ENCODE results near the gene KCNQ1. TPM values are rescaled to one million over a fixed set of nuclear protein-coding genes. Genes with fewer than 3 reads are reported as not detected.

The KCNQ1 gene
- total RNA-seq, 1 experiment from 2014 or later: not detected

- Histone ChIP-seq H3K4me3 (no peak overlapping the region), H3K9me3 (replicated peaks) (no peaks in the 10 kb centered on the region), H3K27me3 (no peaks in the 10 kb centered on the region), H3K36me3 (peaks cover 95% of the 10 kb centered on the region), H3K27ac (no peak overlapping the region), H3K4me1 (no peaks in the 10 kb centered on the region; the same call in 1 of the 2 replicates)
- DNase-seq: no peak
These were observed 224.1 kb downstream of the KCNQ1 start for GRCh38 chr11:2668876-2669275.

DNA sequence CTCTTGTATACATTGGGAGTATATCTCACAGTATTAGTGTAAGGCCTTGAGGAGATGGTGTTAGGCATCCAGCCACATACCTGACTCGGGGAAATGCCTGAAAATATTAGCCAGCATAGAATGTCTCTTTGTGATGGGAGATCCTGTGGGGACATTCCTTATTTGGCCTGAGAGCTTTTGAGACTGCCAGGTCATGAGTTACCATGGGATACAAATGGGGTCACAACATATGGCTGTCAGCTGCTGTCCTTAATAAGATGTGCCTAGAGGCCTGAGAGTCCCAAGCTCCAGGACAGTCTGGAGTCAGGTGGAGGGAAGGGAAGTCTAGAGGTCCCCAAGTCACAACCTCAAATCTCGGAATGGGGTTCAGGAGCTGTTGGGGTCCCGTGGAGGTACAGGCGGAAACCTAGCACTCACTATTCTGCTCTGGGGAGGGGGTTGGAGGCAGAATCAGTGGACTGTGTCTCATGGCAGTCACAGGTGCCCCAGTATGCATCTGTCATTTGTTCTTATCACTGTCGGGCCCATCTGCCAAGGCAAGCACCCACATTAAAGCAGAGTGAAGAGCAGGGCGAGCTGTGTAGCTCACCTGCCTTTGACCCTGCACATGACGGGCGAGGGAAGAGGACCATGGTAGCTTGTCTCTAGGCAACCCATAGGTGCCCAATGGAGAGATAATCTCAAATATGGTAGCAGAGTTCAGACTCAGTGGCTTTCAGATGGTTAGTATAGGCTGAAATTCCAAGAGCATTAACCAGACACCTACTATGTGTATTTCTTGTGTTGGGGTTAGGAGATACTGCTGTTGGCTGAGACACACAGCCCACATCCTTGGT lies 225.0 kb downstream of the KCNQ1 start:
- H3K4me3 ChIP-seq: no peak overlapping the region
- no peaks in the 10 kb centered on the region for H3K27me3 ChIP-seq
- no peak for DNase-seq
- H3K9me3 ChIP-seq (replicated peaks): no peaks in the 10 kb centered on the region
- no peak overlapping the region for H3K27ac ChIP-seq
- peaks cover 92% of the 10 kb centered on the region for H3K36me3 ChIP-seq
- H3K4me1 ChIP-seq: no peaks in the 10 kb centered on the region; the same call in 1 of the 2 replicates

- H3K4me1 ChIP-seq: no peaks in the 10 kb centered on the region; the same call in 1 of the 2 replicates
- no peak overlapping the region for H3K27ac ChIP-seq
- no peaks in the 10 kb centered on the region for H3K27me3 ChIP-seq
- DNase-seq: no peak
- peaks cover 87% of the 10 kb centered on the region for H3K36me3 ChIP-seq
- H3K4me3 ChIP-seq: no peak overlapping the region
- no peaks in the 10 kb centered on the region for H3K9me3 ChIP-seq (replicated peaks)
These were observed 225.8 kb downstream of the KCNQ1 start for GRCh38 chr11:2670541-2671100.

DNA sequence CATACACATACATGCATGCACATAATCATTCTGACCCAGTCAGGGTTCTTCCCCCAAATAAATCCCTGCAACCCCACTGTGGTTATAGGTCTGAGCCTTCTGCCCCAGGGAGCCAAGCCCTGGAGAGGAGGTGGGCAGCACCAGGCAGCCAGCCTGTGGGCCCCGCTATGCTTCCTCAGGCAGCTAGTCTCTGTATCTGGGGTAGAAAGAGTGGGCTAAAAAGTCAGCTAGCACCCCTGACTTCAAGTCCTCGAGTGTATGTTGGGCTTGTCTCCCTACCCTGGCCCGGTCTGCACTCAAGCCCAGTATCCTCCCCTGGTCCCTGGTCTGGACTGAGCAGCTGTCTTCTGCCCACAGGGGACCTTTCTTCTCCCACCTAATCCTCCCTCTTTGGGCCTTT lies 226.9 kb downstream of the KCNQ1 start:
- Histone ChIP-seq H3K9me3 (replicated peaks) (no peaks in the 10 kb centered on the region), H3K27me3 (no peaks in the 10 kb centered on the region), H3K36me3 (peaks cover 87% of the 10 kb centered on the region), H3K27ac (no peak overlapping the region), H3K4me1 (no peaks in the 10 kb centered on the region; the same call in 1 of the 2 replicates), H3K4me3 (no peak overlapping the region)
- no peak for DNase-seq

DNA sequence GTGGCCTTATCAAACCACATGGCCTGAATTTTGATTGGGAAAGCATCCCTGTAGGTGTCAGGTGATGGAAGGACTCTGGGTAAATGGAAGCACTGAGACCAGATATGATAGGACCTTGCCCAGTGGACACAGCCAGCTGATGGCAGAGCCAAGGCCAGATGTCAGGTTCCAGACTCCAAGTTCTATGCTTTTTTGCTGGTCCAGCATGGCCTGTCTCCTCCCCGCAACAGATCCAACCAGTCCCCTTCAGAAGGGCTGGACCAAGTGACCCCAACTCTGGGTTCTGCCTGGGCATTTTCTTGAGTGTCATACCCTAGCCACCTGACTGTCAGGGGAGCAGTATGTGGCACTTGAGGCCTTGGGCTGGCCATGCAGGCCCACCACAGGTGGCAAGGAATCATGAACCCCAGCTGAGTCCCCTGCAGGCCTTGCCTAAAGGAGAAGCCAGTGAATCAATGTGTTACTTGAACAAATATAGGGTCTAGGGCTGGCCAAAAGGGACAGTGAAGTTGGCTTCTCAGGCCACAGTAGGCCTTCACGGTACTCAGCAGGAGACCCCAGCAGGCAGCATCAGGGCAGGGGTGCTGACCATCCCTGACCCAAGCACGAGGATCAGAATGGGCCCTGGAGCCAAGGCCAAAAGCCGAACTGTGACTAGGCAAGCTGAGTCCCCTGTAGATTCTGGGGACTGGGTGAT lies 227.9 kb downstream of the KCNQ1 start:
- DNase-seq: no peak
- H3K4me1 ChIP-seq: peaks cover 1% of the 10 kb centered on the region

GRCh38 chr11:2673250-2673610 lies 228.4 kb downstream of the KCNQ1 start:
- Histone ChIP-seq H3K9me3 (replicated peaks) (no peaks in the 10 kb centered on the region), H3K4me3 (no peak overlapping the region), H3K27me3 (no peaks in the 10 kb centered on the region), H3K36me3 (peaks cover 88% of the 10 kb centered on the region), H3K4me1 (peaks cover 4% of the 10 kb centered on the region), H3K27ac (no peak overlapping the region)
- no peak for DNase-seq

More for the DNA sequence above, 227.9 kb downstream of the KCNQ1 start:
- Histone ChIP-seq H3K36me3 (peaks cover 88% of the 10 kb centered on the region), H3K9me3 (replicated peaks) (no peaks in the 10 kb centered on the region), H3K27me3 (no peaks in the 10 kb centered on the region), H3K27ac (no peak overlapping the region), H3K4me3 (no peak overlapping the region)

GRCh38 chr11:2673871-2674471 lies 229.2 kb downstream of the KCNQ1 start:
- H3K4me1 ChIP-seq: peaks cover 4% of the 10 kb centered on the region
- H3K9me3 ChIP-seq (replicated peaks): no peaks in the 10 kb centered on the region
- no peak overlapping the region for H3K4me3 ChIP-seq
- peaks cover 88% of the 10 kb centered on the region for H3K36me3 ChIP-seq
- no peak overlapping the region for H3K27ac ChIP-seq
- no peak for DNase-seq
- H3K27me3 ChIP-seq: no peaks in the 10 kb centered on the region

DNA sequence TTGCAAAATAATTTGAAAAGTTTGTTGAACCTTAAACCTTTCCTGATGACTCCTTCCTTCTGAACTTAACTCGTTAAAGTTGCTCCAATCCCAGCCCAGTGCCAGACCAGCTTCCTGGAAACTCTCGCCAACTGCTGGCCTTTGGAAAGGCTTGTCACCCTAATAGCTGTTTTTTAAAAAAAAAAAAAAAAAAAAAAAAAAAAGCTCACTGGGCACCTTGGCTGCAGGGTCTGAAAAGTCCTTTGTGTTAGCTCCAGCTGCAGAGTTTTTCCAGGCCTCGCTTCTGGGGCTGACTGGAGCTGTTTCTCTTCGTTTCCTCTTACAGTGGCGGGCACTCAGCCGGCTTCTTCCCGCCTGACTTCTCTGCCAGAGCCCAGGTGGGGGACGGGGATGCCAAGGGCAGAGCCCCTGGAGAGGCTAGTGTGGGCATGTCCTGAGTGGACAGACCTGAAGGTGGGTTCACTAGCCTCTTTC lies 229.9 kb downstream of the KCNQ1 start:
- no peak for DNase-seq
- peaks cover 87% of the 10 kb centered on the region for H3K36me3 ChIP-seq
- H3K4me1 ChIP-seq: peaks cover 4% of the 10 kb centered on the region
- no peak overlapping the region for H3K27ac ChIP-seq
- no peaks in the 10 kb centered on the region for H3K27me3 ChIP-seq
- no peaks in the 10 kb centered on the region for H3K9me3 ChIP-seq (replicated peaks)
- H3K4me3 ChIP-seq: no peak overlapping the region

DNA sequence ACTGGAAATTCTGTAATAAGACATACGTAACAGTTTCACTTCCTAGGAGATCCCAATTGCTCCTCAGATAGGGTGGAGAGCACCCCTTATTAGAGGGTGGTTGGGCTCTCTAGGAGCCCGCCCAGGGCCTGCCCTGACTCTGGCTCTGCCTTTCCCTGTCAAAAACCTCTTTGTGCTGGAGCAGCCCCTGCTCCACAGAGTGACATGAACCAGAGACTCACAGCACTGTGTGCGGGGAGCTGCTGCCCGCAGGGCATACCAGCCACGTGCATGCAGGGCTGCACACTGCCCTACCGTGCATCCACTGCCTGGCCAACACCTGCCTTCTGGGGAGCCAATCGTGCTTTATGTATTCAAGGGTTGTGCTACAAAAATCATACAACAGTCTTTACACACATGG lies 230.7 kb downstream of the KCNQ1 start:
- Histone ChIP-seq H3K36me3 (peaks cover 84% of the 10 kb centered on the region), H3K27me3 (no peaks in the 10 kb centered on the region), H3K9me3 (replicated peaks) (no peaks in the 10 kb centered on the region), H3K4me3 (no peak overlapping the region), H3K4me1 (peaks cover 4% of the 10 kb centered on the region), H3K27ac (no peak overlapping the region)
- DNase-seq: no peak

DNA sequence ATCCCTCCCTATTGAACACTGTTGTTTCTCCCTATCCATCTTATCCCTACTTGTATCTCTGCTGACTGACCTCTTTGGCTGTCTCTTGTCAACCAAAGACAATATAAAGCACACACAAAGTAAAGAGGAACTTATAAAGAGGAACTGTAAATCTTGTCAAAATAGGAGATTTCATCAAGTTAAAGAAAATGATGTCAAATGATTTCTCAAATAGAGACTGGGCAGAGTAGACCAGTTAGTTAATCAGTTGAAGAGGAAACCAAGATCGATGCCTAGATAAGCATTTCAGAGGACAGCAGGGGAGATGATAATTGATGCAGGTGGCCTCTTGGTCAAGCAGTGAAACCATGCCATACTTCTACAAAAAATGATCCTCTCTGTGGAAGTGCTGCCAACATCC lies 232.3 kb downstream of the KCNQ1 start:
- no peak overlapping the region for H3K27ac ChIP-seq
- no peak for DNase-seq
- H3K4me1 ChIP-seq: peaks cover 4% of the 10 kb centered on the region
- no peaks in the 10 kb centered on the region for H3K27me3 ChIP-seq
- H3K9me3 ChIP-seq (replicated peaks): no peaks in the 10 kb centered on the region
- peaks cover 79% of the 10 kb centered on the region for H3K36me3 ChIP-seq
- H3K4me3 ChIP-seq: no peak overlapping the region

DNA sequence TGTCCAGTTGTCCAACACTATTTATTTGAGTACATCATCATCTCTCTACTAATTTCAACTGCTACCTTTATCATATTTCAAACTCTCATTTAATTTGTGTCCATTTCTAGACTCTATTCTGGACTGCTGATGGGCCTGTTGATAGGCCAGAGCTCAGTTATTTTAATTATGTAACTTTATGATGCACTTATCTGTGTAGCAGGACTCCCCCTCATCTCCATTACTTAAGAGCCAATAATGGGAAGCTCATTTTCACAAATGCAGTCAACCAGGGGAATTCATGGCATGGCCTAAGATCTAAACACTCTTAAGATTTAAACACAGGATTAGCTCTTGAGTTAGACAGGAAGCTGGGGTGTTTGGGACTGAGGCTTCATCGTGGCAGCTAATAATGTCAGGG lies 233.6 kb downstream of the KCNQ1 start:
- no peaks in the 10 kb centered on the region for H3K9me3 ChIP-seq (replicated peaks)
- H3K36me3 ChIP-seq: peaks cover 78% of the 10 kb centered on the region
- no peak overlapping the region for H3K4me3 ChIP-seq
- H3K4me1 ChIP-seq: peaks cover 4% of the 10 kb centered on the region; the same call in 1 of the 2 replicates
- H3K27ac ChIP-seq: no peak overlapping the region
- no peaks in the 10 kb centered on the region for H3K27me3 ChIP-seq
- no peak for DNase-seq

DNA sequence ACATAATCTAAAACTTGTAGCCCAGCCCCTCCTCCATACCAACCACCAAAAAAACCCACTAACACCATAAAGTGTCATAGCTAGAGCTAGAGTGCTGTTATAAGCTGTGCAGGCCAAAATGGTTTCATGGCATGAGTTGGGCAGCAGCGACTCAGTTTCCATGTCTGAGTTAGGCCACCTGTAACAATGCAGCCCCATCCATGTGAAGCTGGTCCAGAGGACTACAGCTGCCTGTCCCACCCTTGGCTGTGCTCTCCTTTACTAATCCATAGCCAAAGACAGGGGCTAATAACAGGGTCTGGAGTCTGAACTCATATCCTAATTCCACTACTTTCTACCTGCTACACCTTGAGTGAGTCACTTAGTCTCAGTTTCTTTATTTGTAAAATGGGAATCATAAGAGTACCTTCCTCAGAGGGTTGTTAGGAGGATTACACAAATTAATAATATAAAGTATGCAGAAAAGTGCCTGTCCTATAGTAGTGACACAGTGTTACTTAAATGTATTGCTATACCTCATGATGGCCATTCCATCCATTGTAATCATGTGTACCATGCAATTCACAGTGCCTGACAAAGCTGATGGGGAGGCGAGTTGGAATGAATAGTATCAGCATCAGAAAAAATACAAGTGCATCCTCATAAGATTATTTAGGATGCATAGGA lies 234.3 kb downstream of the KCNQ1 start:
- Histone ChIP-seq H3K4me3 (no peak overlapping the region), H3K9me3 (replicated peaks) (no peaks in the 10 kb centered on the region), H3K27ac (no peak overlapping the region), H3K4me1 (peaks cover 4% of the 10 kb centered on the region; the same call in 1 of the 2 replicates), H3K36me3 (peaks cover 79% of the 10 kb centered on the region), H3K27me3 (no peaks in the 10 kb centered on the region)
- DNase-seq: no peak

- H3K27me3 ChIP-seq: no peaks in the 10 kb centered on the region
- H3K9me3 ChIP-seq (replicated peaks): no peaks in the 10 kb centered on the region
- no peak overlapping the region for H3K27ac ChIP-seq
- H3K4me1 ChIP-seq: peaks cover 4% of the 10 kb centered on the region; the same call in 1 of the 2 replicates
- H3K4me3 ChIP-seq: no peak overlapping the region
- no peak for DNase-seq
- peaks cover 87% of the 10 kb centered on the region for H3K36me3 ChIP-seq
These were observed 236.8 kb downstream of the KCNQ1 start for GRCh38 chr11:2681408-2682145.

DNA sequence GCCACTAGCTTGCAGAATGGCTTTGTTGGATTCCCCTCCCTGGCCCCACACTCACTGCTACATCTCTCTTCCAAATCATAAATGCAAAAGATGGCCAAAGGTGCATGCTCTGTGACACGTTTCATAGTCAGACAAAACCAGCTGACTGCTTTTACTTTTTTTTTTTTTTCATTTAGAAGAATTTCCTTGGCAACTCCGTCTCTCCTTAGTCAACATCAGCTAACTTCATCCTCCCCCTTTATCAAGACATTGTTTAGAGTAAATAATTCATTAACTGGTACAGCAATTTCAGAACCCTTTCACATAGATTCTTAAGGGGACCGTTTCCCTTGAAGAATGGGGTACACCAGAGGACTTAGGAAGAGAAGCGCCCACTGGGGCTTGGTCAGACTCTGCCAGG lies 239.0 kb downstream of the KCNQ1 start:
- Histone ChIP-seq H3K27ac (no peak overlapping the region), H3K9me3 (replicated peaks) (no peaks in the 10 kb centered on the region), H3K27me3 (no peaks in the 10 kb centered on the region), H3K36me3 (peaks cover 83% of the 10 kb centered on the region), H3K4me1 (no peaks in the 10 kb centered on the region), H3K4me3 (no peak overlapping the region)
- no peak for DNase-seq
